GM10266 (cell line): ENCODE measurements around the gene TMEM138.
A peak's percentile ranks its signal among the peaks of the same experiment; 100 is the strongest.
"Not testable (repeated sequence)": the region's sequence is repeated elsewhere in the genome, so short reads cannot be mapped to it uniquely, and the experiment has no call there.

ENCODE experiments used
- DNase-seq: peaks from one replicate; pipeline ENCODE4 v3.0.0; 2012; ENCODE audit errors: extremely low spot score
- CTCF ChIP-seq: IDR thresholded peaks from 2 replicates; pipeline ENCODE4 v1.5.1; 2012; ENCODE audit warnings: mild to moderate bottlenecking, low read depth; ENCODE audit not compliant: control insufficient read depth, insufficient read depth; ENCODE audit errors: missing control alignments

TMEM138 gene

GRCh38 chr11:61377461-61378160 lies 15.4 kb downstream of the TMEM138 start:
- no peak for TF ChIP-seq CTCF
- no peak for DNase-seq

GRCh38 chr11:61378713-61379313 lies 16.6 kb downstream of the TMEM138 start:
- TF ChIP-seq CTCF = no peak
- DNase-seq = no peak

- TF ChIP-seq CTCF = no peak
- DNase-seq = no peak
These were observed 18.7 kb downstream of the TMEM138 start for GRCh38 chr11:61380884-61381283.

- DNase-seq = not testable (repeated sequence)
These were observed 21.7 kb downstream of the TMEM138 start for GRCh38 chr11:61383859-61384258.

- peak; percentile 33 for TF ChIP-seq CTCF
These were observed 22.4 kb downstream of the TMEM138 start for GRCh38 chr11:61384271-61385242.

GRCh38 chr11:61390161-61390560 lies 28.0 kb downstream of the TMEM138 start:
- DNase-seq = no peak

More at GRCh38 chr11:61384271-61385242, 22.4 kb downstream of the TMEM138 start:
- peak; percentile 25 for DNase-seq

More at GRCh38 chr11:61390161-61390560, 28.0 kb downstream of the TMEM138 start:
- TF ChIP-seq CTCF = no peak
